ENCODE measurements around the gene GJB5.

- no peak for TF ChIP-seq CTCF (IDR thresholded peaks at IDR 0.05)
- no peak for TF ChIP-seq ZFX (IDR thresholded peaks at IDR 0.05; ENCODE audit: borderline replicate concordance)
Observed at GRCh38 chr1:34790985-34791384, 36.1 kb downstream of the GJB5 start.
